HFF-Myc (cell line): ENCODE results near the gene C21orf58.

Experiments used
- DNase-seq: peaks from one replicate; pipeline ENCODE4 v3.0.0-alpha.2; 2011; ENCODE audit warnings: low read depth; ENCODE audit errors: extremely low read depth
- H3K4me3 ChIP-seq: replicated peaks from 2 replicates; pipeline ENCODE4 v1.5.1; 2011; ENCODE audit warnings: low read depth, mild to moderate bottlenecking, control low read depth, low read length
- TF ChIP-seq, protein P1 (sequence below): IDR thresholded peaks from 2 replicates; pipeline ENCODE4 v1.5.1; 2012; ENCODE audit warnings: mild to moderate bottlenecking, low read depth, low read length, control low read depth; ENCODE audit errors: missing control alignments

C21orf58 gene

DNA sequence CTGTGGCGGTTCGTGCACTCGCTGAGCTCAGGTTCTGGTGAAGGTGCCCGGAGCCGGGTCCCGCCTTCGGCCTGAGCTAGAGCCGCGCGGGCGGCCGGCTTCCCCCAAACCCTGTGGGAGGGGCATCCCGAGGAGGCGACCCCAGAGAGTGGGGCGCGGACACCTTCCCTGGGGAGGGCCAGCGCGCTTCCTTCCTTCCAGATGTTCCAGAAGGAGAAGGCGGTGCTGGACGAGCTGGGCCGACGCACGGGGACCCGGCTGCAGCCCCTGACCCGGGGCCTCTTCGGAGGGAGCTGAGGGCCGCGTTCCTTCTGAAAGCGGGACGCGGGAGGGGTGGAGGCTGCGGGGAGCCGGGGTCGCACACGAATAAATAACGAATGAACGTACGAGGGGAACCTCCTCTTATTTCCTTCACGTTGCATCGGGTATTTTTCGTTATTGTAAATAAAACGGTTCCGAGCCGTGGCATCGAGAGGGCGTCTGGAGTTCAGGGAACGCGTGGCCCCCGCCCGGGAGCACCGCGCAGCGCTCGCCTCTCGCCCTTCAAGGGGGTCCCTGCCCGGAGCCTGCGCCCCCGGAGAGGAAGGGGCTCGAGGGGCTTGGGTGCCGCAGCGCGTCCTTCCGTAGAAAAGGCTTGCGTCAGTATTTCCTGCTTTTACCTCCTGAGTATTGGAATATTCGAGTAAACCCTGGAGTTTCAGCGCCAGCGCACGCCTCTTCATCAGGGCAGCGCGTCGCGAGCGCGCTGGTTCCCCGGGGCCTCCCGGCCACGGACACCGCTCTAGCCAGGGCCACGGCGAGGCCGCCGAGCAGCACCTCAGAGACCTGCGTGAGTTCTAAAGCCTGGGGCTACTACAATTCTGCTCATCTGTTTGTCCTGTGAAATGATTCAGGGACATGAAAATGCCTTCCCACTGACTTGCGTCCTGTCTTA is 26.1 kb downstream of the C21orf58 start:
- no peak for DNase-seq
- H3K4me3 ChIP-seq = no peak overlapping the region
- TF ChIP-seq, protein P1, sequence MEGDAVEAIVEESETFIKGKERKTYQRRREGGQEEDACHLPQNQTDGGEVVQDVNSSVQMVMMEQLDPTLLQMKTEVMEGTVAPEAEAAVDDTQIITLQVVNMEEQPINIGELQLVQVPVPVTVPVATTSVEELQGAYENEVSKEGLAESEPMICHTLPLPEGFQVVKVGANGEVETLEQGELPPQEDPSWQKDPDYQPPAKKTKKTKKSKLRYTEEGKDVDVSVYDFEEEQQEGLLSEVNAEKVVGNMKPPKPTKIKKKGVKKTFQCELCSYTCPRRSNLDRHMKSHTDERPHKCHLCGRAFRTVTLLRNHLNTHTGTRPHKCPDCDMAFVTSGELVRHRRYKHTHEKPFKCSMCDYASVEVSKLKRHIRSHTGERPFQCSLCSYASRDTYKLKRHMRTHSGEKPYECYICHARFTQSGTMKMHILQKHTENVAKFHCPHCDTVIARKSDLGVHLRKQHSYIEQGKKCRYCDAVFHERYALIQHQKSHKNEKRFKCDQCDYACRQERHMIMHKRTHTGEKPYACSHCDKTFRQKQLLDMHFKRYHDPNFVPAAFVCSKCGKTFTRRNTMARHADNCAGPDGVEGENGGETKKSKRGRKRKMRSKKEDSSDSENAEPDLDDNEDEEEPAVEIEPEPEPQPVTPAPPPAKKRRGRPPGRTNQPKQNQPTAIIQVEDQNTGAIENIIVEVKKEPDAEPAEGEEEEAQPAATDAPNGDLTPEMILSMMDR = no peak

- DNase-seq = peak; percentile 95
- peak overlapping the region; percentile 31 for H3K4me3 ChIP-seq
- TF ChIP-seq, protein P1 = no peak
Observed at GRCh38 chr21:46295996-46296752, 27.5 kb downstream of the C21orf58 start.

- H3K4me3 ChIP-seq = no peak overlapping the region
- peak; percentile 73 for DNase-seq
- TF ChIP-seq, protein P1 = no peak
Observed at GRCh38 chr21:46295177-46295770, 28.4 kb downstream of the C21orf58 start.

- DNase-seq = peak; percentile 48
- no peak overlapping the region for H3K4me3 ChIP-seq
- TF ChIP-seq, protein P1 = no peak
Observed at GRCh38 chr21:46294647-46295176, 29.0 kb downstream of the C21orf58 start.

DNA sequence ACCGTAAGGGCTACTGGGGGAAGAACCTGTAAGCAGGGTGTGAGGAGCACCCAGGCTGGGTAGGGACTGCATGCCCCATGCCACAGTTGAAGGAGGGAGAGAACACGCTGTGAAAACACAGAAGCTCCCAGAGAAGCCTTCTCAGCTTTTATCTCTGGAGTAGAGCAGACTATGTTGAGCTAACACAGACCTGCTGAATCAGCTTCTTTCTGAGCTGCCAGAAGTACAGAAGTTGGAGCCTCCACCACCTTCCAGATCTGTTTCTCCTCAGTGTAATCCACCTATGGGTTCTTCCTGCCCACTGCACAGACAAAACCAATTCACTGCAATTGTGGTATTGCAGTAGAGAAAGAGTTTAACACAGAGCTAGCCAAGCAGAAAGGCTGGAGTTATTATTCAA is 32.1 kb downstream of the C21orf58 start:
- no peak overlapping the region for H3K4me3 ChIP-seq
- no peak for DNase-seq
- TF ChIP-seq, protein P1 = no peak

DNA sequence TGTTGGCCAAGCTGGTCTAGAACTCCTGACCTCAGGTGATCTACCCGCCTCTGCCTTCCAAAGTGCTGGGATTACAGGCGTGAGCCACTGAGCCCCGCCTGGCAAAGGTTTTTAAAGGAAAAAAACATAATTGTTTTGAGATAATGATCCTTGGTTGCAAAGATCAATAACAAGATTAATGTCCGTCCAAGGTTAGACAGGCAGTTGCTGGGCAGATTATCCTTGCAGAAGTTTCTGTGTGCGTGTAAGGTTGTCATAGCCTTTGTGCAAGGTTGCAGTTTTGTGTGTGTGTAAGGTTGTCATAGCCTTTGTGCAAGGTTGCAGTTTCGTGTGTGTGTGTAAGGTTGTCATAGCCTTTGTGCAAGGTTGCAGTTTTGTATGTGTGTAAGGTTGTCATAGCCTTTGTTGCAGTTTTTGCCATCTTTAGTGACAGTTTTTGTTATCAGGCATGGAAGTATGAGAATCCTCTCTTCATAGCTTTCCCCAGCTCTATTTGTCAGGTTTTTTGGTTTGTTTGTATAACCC is 34.0 kb downstream of the C21orf58 start:
- H3K4me3 ChIP-seq = no peak overlapping the region
- DNase-seq = no peak
- TF ChIP-seq, protein P1 = no peak
